ENCODE data around the gene HGD. TPM values are rescaled to one million over a fixed set of nuclear protein-coding genes. Genes with fewer than 3 reads are reported as not detected.

Gene HGD
- total and polyA plus RNA-seq, 2 donors (not counting 3 experiments of a cell fraction or from before 2014, with no cell fraction given) = 0.18 to 0.22 TPM

DNA sequence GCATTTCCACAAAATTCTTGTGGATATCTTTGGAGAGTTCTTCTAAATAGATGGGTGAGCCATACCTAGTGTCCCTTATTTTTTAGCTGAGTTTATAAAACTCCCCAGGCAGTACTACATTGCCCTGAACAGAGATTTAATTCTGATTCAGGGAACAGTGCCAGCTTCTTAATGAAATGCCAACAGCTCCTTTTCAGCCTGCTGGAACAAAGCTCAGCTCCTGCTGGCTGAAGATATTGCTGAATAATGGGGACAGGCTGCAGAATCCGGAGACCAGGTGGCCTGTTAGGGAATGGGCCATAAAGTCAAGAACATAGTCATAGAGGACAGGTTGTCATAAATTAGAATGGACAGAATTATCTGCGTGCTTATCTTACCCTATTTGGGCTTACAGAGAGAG, 8.9 kb downstream of the HGD start:
- Histone ChIP-seq H3K27me3 (ENCODE audit: control insufficient read depth in 2 of 2, insufficient read depth in 2 of 2, low read length in 2 of 2) (no peaks in the 10 kb centered on the region), H3K27ac (ENCODE audit: insufficient read depth, low read depth, low read length) (no peak overlapping the region), H3K9ac (replicated peaks; ENCODE audit: extremely low read depth, insufficient read depth, low read length) (no peak overlapping the region), H3K4me2 (ENCODE audit: insufficient read depth, low read length) (no peak overlapping the region), H3K9me3 (replicated peaks; ENCODE audit: control insufficient read depth, insufficient read depth, low read length) (no peaks in the 10 kb centered on the region), H2AFZ (ENCODE audit: low read depth, low read length) (no peak overlapping the region), H3K9me1 (replicated peaks; ENCODE audit: control insufficient read depth, extremely low read depth, insufficient read depth, low read length) (no peaks in the 10 kb centered on the region), H3K36me3 (ENCODE audit: control insufficient read depth in 2 of 2, extremely low read depth in 1 of 2, insufficient read depth in 2 of 2, low read length in 2 of 2) (no peaks in the 10 kb centered on the region), H3K4me3 (replicated peaks in 1 of 3; ENCODE audit: insufficient read depth in 1 of 3, low read depth in 1 of 3, low read length in 3 of 3) (no peak overlapping the region), H3K4me1 (ENCODE audit: control insufficient read depth, extremely low read depth, insufficient read depth, low read length) (peaks cover 5% of the 10 kb centered on the region), H3K79me2 (ENCODE audit: control insufficient read depth, insufficient read depth, low read length) (no peaks in the 10 kb centered on the region), H4K20me1 (replicated peaks; ENCODE audit: control insufficient read depth, extremely low read depth, insufficient read depth, low read length) (no peaks in the 10 kb centered on the region)
- TF ChIP-seq GATA2 (IDR thresholded peaks at IDR 0.05; ENCODE audit: insufficient read depth, insufficient read length, low read depth, low read length) (no peak), FOS (IDR thresholded peaks at IDR 0.05; ENCODE audit: borderline replicate concordance, insufficient read depth, low read length) (no peak), EZH2 (IDR thresholded peaks at IDR 0.05; ENCODE audit: borderline replicate concordance, low read depth, low read length, severe bottlenecking) (no peak), JUN (IDR thresholded peaks at IDR 0.05; ENCODE audit: borderline replicate concordance, insufficient read depth, insufficient read length, low read depth) (no peak), MYC (IDR thresholded peaks at IDR 0.05; ENCODE audit: low read depth, low read length) (no peak), POLR2AphosphoS5 (IDR thresholded peaks at IDR 0.05; ENCODE audit: insufficient read depth, low read depth, low read length) (no peak), POLR2A (IDR thresholded peaks at IDR 0.05; ENCODE audit: low read depth, low read length) (no peak)
- TF ChIP-seq, protein P1, sequence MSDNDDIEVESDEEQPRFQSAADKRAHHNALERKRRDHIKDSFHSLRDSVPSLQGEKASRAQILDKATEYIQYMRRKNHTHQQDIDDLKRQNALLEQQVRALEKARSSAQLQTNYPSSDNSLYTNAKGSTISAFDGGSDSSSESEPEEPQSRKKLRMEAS (IDR thresholded peaks at IDR 0.05; ENCODE audit: insufficient read depth, insufficient read length) = no peak
- TF ChIP-seq, protein P2, sequence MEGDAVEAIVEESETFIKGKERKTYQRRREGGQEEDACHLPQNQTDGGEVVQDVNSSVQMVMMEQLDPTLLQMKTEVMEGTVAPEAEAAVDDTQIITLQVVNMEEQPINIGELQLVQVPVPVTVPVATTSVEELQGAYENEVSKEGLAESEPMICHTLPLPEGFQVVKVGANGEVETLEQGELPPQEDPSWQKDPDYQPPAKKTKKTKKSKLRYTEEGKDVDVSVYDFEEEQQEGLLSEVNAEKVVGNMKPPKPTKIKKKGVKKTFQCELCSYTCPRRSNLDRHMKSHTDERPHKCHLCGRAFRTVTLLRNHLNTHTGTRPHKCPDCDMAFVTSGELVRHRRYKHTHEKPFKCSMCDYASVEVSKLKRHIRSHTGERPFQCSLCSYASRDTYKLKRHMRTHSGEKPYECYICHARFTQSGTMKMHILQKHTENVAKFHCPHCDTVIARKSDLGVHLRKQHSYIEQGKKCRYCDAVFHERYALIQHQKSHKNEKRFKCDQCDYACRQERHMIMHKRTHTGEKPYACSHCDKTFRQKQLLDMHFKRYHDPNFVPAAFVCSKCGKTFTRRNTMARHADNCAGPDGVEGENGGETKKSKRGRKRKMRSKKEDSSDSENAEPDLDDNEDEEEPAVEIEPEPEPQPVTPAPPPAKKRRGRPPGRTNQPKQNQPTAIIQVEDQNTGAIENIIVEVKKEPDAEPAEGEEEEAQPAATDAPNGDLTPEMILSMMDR (IDR thresholded peaks at IDR 0.05; ENCODE audit: extremely low read depth in 1 of 2, insufficient read depth in 1 of 2, low read depth in 1 of 2, low read length in 2 of 2) = no peak
- FAIRE-seq = no peak
- no peak for DNase-seq (ENCODE audit: low read depth, low spot score)
- dilution Hi-C loops (cut with MboI; ENCODE audit: extremely low pct_ligation_motif_present, low sequenced_read_pairs) (no loop called here), intact Hi-C loops (cut with micrococcal nuclease) (loop anchor here (10.0 kb wide), 1 partner anchor 622 kb away; no protein-coding TSS in a partner anchor)
- ChIA-PET POLR2A (no interaction called here), CTCF (interaction anchor here (1.0 to 1.2 kb wide), 3 partner anchors 11 to 24 kb away, joined by 3 to 4 read pairs (median 3); no protein-coding TSS in a partner anchor)
- no TSS peak for BruUV-seq (replicated peaks)
